Measurements from ENCODE around the gene GTF3C5. TPM values are rescaled to one million over a fixed set of nuclear protein-coding genes. Genes with fewer than 3 reads are reported as not detected.

GTF3C5 gene, protein sequence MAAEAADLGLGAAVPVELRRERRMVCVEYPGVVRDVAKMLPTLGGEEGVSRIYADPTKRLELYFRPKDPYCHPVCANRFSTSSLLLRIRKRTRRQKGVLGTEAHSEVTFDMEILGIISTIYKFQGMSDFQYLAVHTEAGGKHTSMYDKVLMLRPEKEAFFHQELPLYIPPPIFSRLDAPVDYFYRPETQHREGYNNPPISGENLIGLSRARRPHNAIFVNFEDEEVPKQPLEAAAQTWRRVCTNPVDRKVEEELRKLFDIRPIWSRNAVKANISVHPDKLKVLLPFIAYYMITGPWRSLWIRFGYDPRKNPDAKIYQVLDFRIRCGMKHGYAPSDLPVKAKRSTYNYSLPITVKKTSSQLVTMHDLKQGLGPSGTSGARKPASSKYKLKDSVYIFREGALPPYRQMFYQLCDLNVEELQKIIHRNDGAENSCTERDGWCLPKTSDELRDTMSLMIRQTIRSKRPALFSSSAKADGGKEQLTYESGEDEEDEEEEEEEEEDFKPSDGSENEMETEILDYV
- total RNA-seq (10 to 100 TPM; 43.9 to 77.9 (median 73.9) TPM), polyA plus RNA-seq (10 to 100 TPM; 39.9 to 48.8 TPM), total RNA-seq (50.6 reads per million, percentile 71 among the genes with 10 or more reads in this experiment)

DNA sequence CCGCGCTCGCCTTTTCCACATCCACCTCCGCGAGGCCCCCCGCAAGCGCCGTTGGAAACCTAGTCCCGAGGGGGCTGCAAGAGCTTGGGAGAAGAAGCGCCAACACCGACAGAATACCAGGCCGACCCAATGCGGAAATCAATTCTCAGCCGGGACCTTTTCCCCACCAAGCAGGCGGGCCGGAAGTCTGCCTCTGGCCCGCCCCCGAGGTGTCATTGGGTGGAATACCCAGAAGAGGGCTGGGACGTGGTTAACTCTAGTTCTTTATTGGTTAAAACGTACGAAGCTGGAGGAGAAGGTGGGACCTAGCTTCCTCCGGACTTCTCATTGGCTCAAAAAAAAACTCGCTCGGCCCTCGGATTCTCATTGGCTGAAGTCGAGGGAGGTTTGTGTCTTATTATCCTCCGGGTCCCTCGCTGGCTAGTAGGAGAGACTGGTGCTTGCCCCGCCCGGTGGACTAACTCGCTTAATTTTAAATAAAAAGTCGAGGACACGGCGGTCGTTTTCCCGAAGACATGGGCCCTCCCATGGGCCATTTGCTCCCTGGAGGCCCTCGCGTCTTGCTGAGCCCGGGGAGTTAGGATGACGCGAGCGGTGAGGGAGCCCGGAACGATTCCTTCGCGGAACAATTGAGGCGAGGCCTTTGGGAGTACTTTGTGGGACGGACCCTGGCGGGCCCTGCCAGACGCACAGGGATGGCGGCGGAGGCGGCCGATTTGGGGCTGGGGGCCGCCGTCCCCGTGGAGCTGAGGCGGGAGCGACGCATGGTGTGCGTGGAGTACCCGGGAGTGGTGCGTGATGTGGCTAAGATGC, at the start of gene GTF3C5:
TSS of gene GTF3C5 (plus strand) at position 681 of the 813 bp plus-strand sequence. CDS start at position 696, 15 bp downstream.
- peak within 1 kb of the TSS; percentile 87 to 100 (median 98) for H3K4me3 Mint-ChIP-seq
- Histone ChIP-seq H3K4me1 (ENCODE audit: control insufficient read depth in 2 of 2, insufficient read depth in 2 of 2, low read length in 2 of 2) (peaks cover 13 to 25% of the 10 kb centered on the region in 2 donors), H3K36me3 (ENCODE audit: control insufficient read depth in 2 of 3, insufficient read depth in 3 of 3, low read length in 3 of 3) (peaks cover 0 to 11% (median 0%) of the 10 kb centered on the region in 3 experiments), H3K27me3 (ENCODE audit: control insufficient read depth in 2 of 2, insufficient read depth in 2 of 2, low read length in 2 of 2) (no peaks in the 10 kb centered on the region), H3K9me3 (ENCODE audit: control insufficient read depth in 2 of 3, low read length in 3 of 3) (no peaks in the 10 kb centered on the region), H3K27ac (ENCODE audit: low read depth, low read length) (peak within 1 kb of the TSS; percentile 90), H3K4me3 (ENCODE audit: low read length) (peak within 1 kb of the TSS; percentile 83)
- no peaks in the 10 kb centered on the region for H3K27me3 Mint-ChIP-seq
- H3K9me3 Mint-ChIP-seq, result no peaks in the 10 kb centered on the region
- peak; percentile 77 to 97 (median 94) for DNase-seq
- ChIA-PET POLR2A (interaction anchor here (0.6 to 3.1 kb wide), 25 partner anchors 9 to 789 kb away, joined by 3 to 18 read pairs (median 4); partner anchors contain the start of genes CACFD1, RALGDS, SURF1 and SURF2), CTCF (interaction anchor here (0.7 to 1.7 kb wide), 5 partner anchors 8 to 317 kb away, joined by 3 to 6 read pairs (median 3); partner anchors contain the start of genes MED22 and RPL7A)
- H3K36me3 Mint-ChIP-seq, result peaks cover 0 to 11% (median 0%) of the 10 kb centered on the region in 5 donors
- ATAC-seq, result peak; percentile 98
- H3K4me1 Mint-ChIP-seq, result peaks cover 34 to 81% (median 59%) of the 10 kb centered on the region in 7 donors
- H3K27ac Mint-ChIP-seq, result peak within 1 kb of the TSS; percentile 94 to 99 (median 98)
- intact Hi-C loops (cut with micrococcal nuclease), result loop anchor here (1.0 to 5.0 kb wide), 14 partner anchors 8 to 1763 kb away; partner anchors contain the start of genes RALGDS (in 2 of the 2), TSC1 (in 2 of the 2), CACFD1 (in 1 of the 2) and MED22 (in 1 of the 2)

DNA sequence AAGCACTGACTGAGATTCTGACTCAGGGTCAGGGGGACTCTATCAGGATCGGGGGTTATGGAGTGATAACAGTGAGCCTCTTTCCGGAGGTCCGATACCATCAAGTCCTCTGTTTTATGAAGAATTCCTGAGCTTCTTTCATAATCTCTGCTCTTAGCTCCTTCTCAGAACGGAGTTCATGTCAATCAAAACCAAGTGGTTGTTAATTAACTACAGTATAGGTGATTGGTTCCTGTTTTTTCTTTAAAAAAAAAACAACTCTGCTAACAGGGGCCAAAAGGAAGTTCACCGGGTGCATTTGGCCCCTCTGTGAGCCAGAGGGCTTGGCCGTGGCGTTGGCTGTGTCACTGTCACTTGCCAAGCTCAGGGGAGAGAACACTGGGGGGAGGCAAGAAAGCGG, 48.3 kb upstream of the GTF3C5 start:
- intact Hi-C loops (cut with micrococcal nuclease), result no loop called here
- H3K27ac ChIP-seq (ENCODE audit: low read depth, low read length), result no peak overlapping the region
- ATAC-seq (no peak), DNase-seq (no peak)
- no peak overlapping the region for H3K4me3 ChIP-seq (ENCODE audit: low read length)
- Mint-ChIP-seq H3K27me3 (peaks cover 47 to 75% (median 60%) of the 10 kb centered on the region in 5 donors), H3K9me3 (no peaks in the 10 kb centered on the region), H3K4me3 (no peak overlapping the region), H3K4me1 (peaks cover 5 to 16% (median 7%) of the 10 kb centered on the region in 7 donors), H3K36me3 (no peaks in the 10 kb centered on the region), H3K27ac (no peak overlapping the region)
- H3K27me3 ChIP-seq (ENCODE audit: control insufficient read depth in 2 of 2, insufficient read depth in 2 of 2, low read length in 2 of 2), result peaks cover 0 to 9% of the 10 kb centered on the region in 2 donors
- POLR2A ChIA-PET, result no interaction called here
- no peaks in the 10 kb centered on the region for H3K4me1 ChIP-seq (ENCODE audit: control insufficient read depth in 2 of 2, insufficient read depth in 2 of 2, low read length in 2 of 2)
- CTCF ChIA-PET, result interaction anchor here (0.5 kb wide), 1 partner anchor 921 kb away, joined by 3 read pairs; no protein-coding TSS in a partner anchor
- H3K36me3 ChIP-seq (ENCODE audit: control insufficient read depth in 2 of 3, insufficient read depth in 3 of 3, low read length in 3 of 3), result no peaks in the 10 kb centered on the region
- H3K9me3 ChIP-seq (ENCODE audit: control insufficient read depth in 2 of 3, low read length in 3 of 3), result no peaks in the 10 kb centered on the region

DNA sequence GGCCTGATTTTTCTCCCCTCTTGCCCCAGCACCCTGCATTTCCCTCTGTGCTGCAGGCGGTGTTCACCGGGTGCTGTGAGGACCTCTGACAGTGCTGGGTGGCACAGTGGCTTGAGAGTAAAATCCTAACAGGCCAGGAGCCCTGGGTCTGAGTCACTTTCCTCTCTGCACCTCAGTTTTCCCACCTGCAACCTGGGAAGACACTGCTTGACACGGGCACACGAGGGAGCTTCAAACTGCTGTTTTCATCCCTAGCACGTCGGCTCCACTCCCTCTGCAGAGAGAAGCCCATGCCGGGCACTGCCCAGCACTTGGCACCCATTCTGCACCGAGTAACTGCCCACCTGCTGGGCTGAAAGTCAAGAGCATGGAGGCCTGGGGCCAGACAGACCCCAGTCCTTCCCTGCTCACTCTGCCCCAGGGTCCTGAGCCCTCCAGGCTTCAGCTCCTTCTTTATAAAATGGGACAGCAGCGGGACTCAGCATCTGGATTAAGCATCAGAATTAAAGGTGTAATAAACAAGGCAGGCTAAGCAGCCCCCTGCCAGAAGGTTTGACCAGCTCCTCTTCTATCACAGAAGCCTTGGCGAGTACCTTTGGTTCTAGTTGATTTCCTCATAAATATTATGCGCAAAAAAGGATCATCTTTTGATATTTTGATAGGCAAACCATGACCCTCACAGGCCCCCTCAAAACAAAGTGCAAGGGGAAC, 47.2 kb upstream of the GTF3C5 start:
- H3K9me3 Mint-ChIP-seq, result no peaks in the 10 kb centered on the region
- Histone ChIP-seq H3K9me3 (ENCODE audit: control insufficient read depth in 2 of 3, low read length in 3 of 3) (no peaks in the 10 kb centered on the region), H3K36me3 (ENCODE audit: control insufficient read depth in 2 of 3, insufficient read depth in 3 of 3, low read length in 3 of 3) (no peaks in the 10 kb centered on the region), H3K4me1 (ENCODE audit: control insufficient read depth in 2 of 2, insufficient read depth in 2 of 2, low read length in 2 of 2) (no peaks in the 10 kb centered on the region), H3K27ac (ENCODE audit: low read depth, low read length) (no peak overlapping the region), H3K4me3 (ENCODE audit: low read length) (no peak overlapping the region), H3K27me3 (ENCODE audit: control insufficient read depth in 2 of 2, insufficient read depth in 2 of 2, low read length in 2 of 2) (peaks cover 0 to 3% of the 10 kb centered on the region in 2 donors)
- no peak overlapping the region for H3K4me3 Mint-ChIP-seq
- intact Hi-C loops (cut with micrococcal nuclease), result no loop called here
- ATAC-seq, result no peak
- H3K27ac Mint-ChIP-seq, result no peak overlapping the region
- no peaks in the 10 kb centered on the region for H3K36me3 Mint-ChIP-seq
- peaks cover 1 to 9% (median 3%) of the 10 kb centered on the region in 7 donors for H3K4me1 Mint-ChIP-seq
- ChIA-PET POLR2A (no interaction called here), CTCF (no interaction called here)
- H3K27me3 Mint-ChIP-seq, result peaks cover 35 to 72% (median 52%) of the 10 kb centered on the region in 5 donors
- no peak for DNase-seq

DNA sequence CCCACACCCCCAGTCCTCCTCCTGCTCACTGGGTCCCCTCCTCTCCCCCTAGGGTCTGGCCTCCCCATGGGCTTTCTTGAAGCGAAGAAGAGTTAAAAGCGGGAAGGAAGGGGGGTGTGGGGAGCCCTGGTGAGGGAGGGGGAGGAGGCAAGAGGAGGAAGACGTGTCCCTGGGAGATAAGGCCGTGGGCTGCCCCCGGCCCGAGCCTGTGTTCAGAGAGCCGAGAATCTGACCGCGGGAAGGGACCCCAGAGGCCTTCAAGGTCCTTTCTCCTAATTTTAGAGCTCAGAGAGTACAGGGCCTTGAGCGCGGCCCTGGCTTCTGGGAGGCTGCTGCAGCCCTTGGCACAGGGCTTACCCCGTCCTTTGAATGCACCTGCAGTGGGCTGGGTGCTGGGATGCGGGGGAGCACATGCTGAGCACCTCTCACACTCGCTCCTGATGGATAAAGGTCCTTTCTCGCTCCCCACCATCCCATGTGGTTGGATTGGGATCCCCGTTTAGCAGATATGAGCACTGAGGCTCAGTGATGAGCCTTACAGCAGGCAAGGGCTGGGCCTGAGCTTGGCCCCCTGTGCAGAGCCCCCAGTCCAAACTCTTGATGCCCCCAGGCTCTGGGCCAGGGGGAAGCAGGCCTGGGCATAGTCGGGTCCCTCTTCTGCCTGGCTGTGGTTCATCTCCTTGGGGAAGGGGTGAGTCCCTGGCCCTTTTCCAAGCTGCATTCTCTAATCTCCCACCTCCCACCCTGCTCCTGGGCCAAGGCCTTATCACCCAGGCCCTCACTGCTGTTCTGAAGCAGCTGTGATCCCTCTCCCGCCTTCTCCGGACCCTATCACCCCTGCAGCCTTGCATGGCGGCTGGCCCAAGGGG, 46.4 kb upstream of the GTF3C5 start:
- Histone ChIP-seq H3K9me3 (ENCODE audit: control insufficient read depth in 2 of 3, low read length in 3 of 3) (no peaks in the 10 kb centered on the region), H3K27ac (ENCODE audit: low read depth, low read length) (no peak overlapping the region), H3K4me3 (ENCODE audit: low read length) (no peak overlapping the region), H3K36me3 (ENCODE audit: control insufficient read depth in 2 of 3, insufficient read depth in 3 of 3, low read length in 3 of 3) (no peaks in the 10 kb centered on the region), H3K27me3 (ENCODE audit: control insufficient read depth in 2 of 2, insufficient read depth in 2 of 2, low read length in 2 of 2) (no peaks in the 10 kb centered on the region), H3K4me1 (ENCODE audit: control insufficient read depth in 2 of 2, insufficient read depth in 2 of 2, low read length in 2 of 2) (no peaks in the 10 kb centered on the region)
- ATAC-seq, result no peak
- ChIA-PET POLR2A (interaction anchor here (0.6 kb wide), 1 partner anchor 827 kb away, joined by 4 read pairs; no protein-coding TSS in a partner anchor), CTCF (no interaction called here)
- Mint-ChIP-seq H3K4me3 (no peak overlapping the region), H3K9me3 (no peaks in the 10 kb centered on the region), H3K4me1 (peaks cover 0 to 7% (median 0%) of the 10 kb centered on the region in 7 donors), H3K36me3 (no peaks in the 10 kb centered on the region), H3K27me3 (peaks cover 30 to 69% (median 45%) of the 10 kb centered on the region in 5 donors), H3K27ac (no peak overlapping the region)
- no peak for DNase-seq
- intact Hi-C loops (cut with micrococcal nuclease), result no loop called here

DNA sequence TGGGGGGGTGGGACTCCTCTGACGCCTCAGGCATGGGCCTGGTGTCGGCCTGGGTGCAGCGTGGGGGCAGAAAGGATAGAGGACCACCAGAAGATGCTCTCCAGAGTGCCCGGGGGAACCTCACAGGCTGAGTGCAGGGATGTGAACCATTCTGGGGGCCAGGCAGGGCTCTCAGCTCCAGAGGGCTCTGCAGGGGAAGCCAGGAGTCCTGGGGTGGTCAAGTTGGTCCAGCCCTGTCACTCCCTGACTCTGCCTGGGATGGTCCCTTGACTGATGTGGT, 45.8 kb upstream of the GTF3C5 start:
- H3K9me3 Mint-ChIP-seq, result peaks cover 0 to under 1% (median 0%) of the 10 kb centered on the region in 11 donors
- ChIA-PET CTCF (no interaction called here), POLR2A (no interaction called here)
- ATAC-seq (no peak), DNase-seq (no peak)
- no peak overlapping the region for H3K27ac ChIP-seq (ENCODE audit: low read depth, low read length)
- H3K27me3 Mint-ChIP-seq, result peaks cover 25 to 69% (median 40%) of the 10 kb centered on the region in 5 donors
- H3K4me3 Mint-ChIP-seq, result no peak overlapping the region
- intact Hi-C loops (cut with micrococcal nuclease), result no loop called here
- H3K36me3 ChIP-seq (ENCODE audit: control insufficient read depth in 2 of 3, insufficient read depth in 3 of 3, low read length in 3 of 3), result no peaks in the 10 kb centered on the region
- no peaks in the 10 kb centered on the region for H3K36me3 Mint-ChIP-seq
- no peak overlapping the region for H3K4me3 ChIP-seq (ENCODE audit: low read length)
- H3K27ac Mint-ChIP-seq, result no peak overlapping the region
- H3K27me3 ChIP-seq (ENCODE audit: control insufficient read depth in 2 of 2, insufficient read depth in 2 of 2, low read length in 2 of 2), result no peaks in the 10 kb centered on the region
- no peaks in the 10 kb centered on the region for H3K4me1 ChIP-seq (ENCODE audit: control insufficient read depth in 2 of 2, insufficient read depth in 2 of 2, low read length in 2 of 2)
- peaks cover 0 to 7% (median 0%) of the 10 kb centered on the region in 7 donors for H3K4me1 Mint-ChIP-seq
- no peaks in the 10 kb centered on the region for H3K9me3 ChIP-seq (ENCODE audit: control insufficient read depth in 2 of 3, low read length in 3 of 3)
